K562 (cell line): Measurements from ENCODE around the gene TTBK1. TPM values are rescaled to one million over a fixed set of nuclear protein-coding genes. Genes with fewer than 3 reads are reported as not detected.

Source experiments
- ATAC-seq: fragments of 200-7000 bp; cut with Tn5 transposase; 3 replicates; pipeline ENCODE4 v1.9.1; 2020; ENCODE audit warnings: moderate library complexity
- BruUV-seq: library from RNA; stranded (reverse); fragments of 400-500 nt; replicated peaks from 2 replicates; lab custom pipeline; 2021; lab: Mats Ljungman, UMichigan
- CTCF ChIA-PET: fragments of 300-600 bp; formaldehyde crosslinking; extraction: SDS; loops from one replicate; lab custom pipeline; 2021; ENCODE audit warnings: low intra/inter-chr PET ratio; lab: Yijun Ruan, JAX
- POLR2A ChIA-PET: fragments of 300-600, 350-650 bp; sonication (Branson Sonifier 250); formaldehyde crosslinking; extraction: SDS; loops from one replicate; lab custom pipeline; 2021; ENCODE audit warnings: antibody characterized with exemption, inconsistent platforms; lab: Yijun Ruan, JAX
- DNase-seq, 4 experiments: peaks; one replicate each; pipeline versions ENCODE4 v3.0.0 to v3.0.0-alpha.2; 2011 to 2018; ENCODE audit warnings: low spot score in 3 of 4, mixed read lengths in 3 of 4; ENCODE audit errors: extremely low read depth in 1 of 4
- FAIRE-seq: peaks from 2 replicates; lab custom pipeline; 2011; peaks lifted over from hg19 to GRCh38; lab: Jason Lieb, UNC
- H2AFZ ChIP-seq: 2 replicates; pipeline ENCODE4 v1.6.0; 2011; ENCODE audit warnings: low read depth, low read length, control low read depth, inconsistent platforms
- H3K27ac ChIP-seq: fragments of 200-600 bp; 3 replicates; pipeline ENCODE4 v1.8.0; 2011; ENCODE audit warnings: low read depth, mild to moderate bottlenecking, control low read depth, inconsistent platforms, low read length, moderate library complexity, mixed read lengths; ENCODE audit errors: extremely low read depth
- H3K27me3 ChIP-seq, 2 experiments: fragments of 300-600 bp in 1 of 2; 2 replicates in 1 of 2; 3 replicates in 1 of 2; pipeline versions ENCODE4 v1.6.0 to v1.8.0; 2011; ENCODE audit warnings: inconsistent platforms in 2 of 2, low read length in 2 of 2, mild to moderate bottlenecking in 1 of 2, mixed read lengths in 1 of 2, moderate library complexity in 1 of 2; ENCODE audit not compliant: control insufficient read depth in 2 of 2, insufficient read depth in 2 of 2
- H3K36me3 ChIP-seq: fragments of 300-600 bp; 3 replicates; pipeline ENCODE4 v1.8.0; 2011; ENCODE audit warnings: mild to moderate bottlenecking, low read length, inconsistent platforms; ENCODE audit not compliant: control insufficient read depth, insufficient read depth
- H3K4me1 ChIP-seq, 2 experiments: fragments of 200-600 bp in 1 of 2; replicated peaks in 1 of 2; 2 replicates in 1 of 2; 3 replicates in 1 of 2; pipeline versions ENCODE4 v1.5.1 to v1.8.0; 2011; ENCODE audit warnings: inconsistent platforms in 2 of 2, low read length in 2 of 2, mild to moderate bottlenecking in 1 of 2, mixed read lengths in 1 of 2, moderate library complexity in 1 of 2; ENCODE audit not compliant: control insufficient read depth in 2 of 2, insufficient read depth in 2 of 2
- H3K4me2 ChIP-seq: 2 replicates; pipeline ENCODE4 v1.6.1; 2011; ENCODE audit warnings: low read length, control low read depth, inconsistent platforms, mixed read lengths; ENCODE audit not compliant: insufficient read depth
- H3K4me3 ChIP-seq: fragments of 200-600 bp; sonication (generic), shearing (Covaris generic); 2 replicates; pipeline ENCODE4 v1.5.1; 2016; ENCODE audit warnings: control low read depth, inconsistent platforms
- H3K79me2 ChIP-seq: fragments of 200-600 bp; 3 replicates; pipeline ENCODE4 v1.8.0; 2011; ENCODE audit warnings: low read length, inconsistent platforms; ENCODE audit not compliant: control insufficient read depth, insufficient read depth
- H3K9ac ChIP-seq, 2 experiments: 2 replicates each; pipeline versions ENCODE4 v1.6.0 to v1.6.1; 2011; ENCODE audit warnings: low read depth in 2 of 2, low read length in 2 of 2, control low read depth in 1 of 2, inconsistent platforms in 1 of 2, mild to moderate bottlenecking in 1 of 2, mixed read lengths in 1 of 2; ENCODE audit not compliant: insufficient read depth in 1 of 2
- H3K9me1 ChIP-seq: one replicate; pipeline ENCODE4 v1.6.0; 2011; ENCODE audit warnings: inconsistent platforms, mild to moderate bottlenecking, low read length, moderate library complexity; ENCODE audit not compliant: control insufficient read depth, insufficient read depth
- H3K9me3 ChIP-seq: replicated peaks from 2 replicates; pipeline ENCODE4 v1.5.1; 2011; ENCODE audit warnings: low read depth, low read length, inconsistent platforms; ENCODE audit not compliant: control insufficient read depth, insufficient read depth
- H4K20me1 ChIP-seq: replicated peaks from 2 replicates; pipeline ENCODE4 v1.6.1; 2011; ENCODE audit warnings: low read length, inconsistent platforms, mixed read lengths; ENCODE audit not compliant: control insufficient read depth, insufficient read depth
- CBFB ChIP-seq: sonication (generic); formaldehyde crosslinking; IDR thresholded peaks from 2 replicates; pipeline ENCODE4 v1.4.0; 2020; ENCODE audit warnings: mild to moderate bottlenecking, missing genetic modification reagents
- HSF4 ChIP-seq: fragments of 250-450 bp; sonication (Bioruptor Pico); IDR thresholded peaks from 2 replicates; pipeline ENCODE4 v2.1.2; 2022; ENCODE audit warnings: mild to moderate bottlenecking, moderate library complexity, borderline replicate concordance
- NFIC ChIP-seq: fragments of 450-650 bp; IDR thresholded peaks from 2 replicates; pipeline ENCODE4 v1.6.1; 2017; ENCODE audit warnings: mild to moderate bottlenecking, inconsistent platforms
- POLR2H ChIP-seq: IDR thresholded peaks from 2 replicates; pipeline ENCODE4 v1.6.1; 2016; ENCODE audit warnings: missing genetic modification characterization, low read depth, mild to moderate bottlenecking, control low read depth, missing compliant biosample characterization, moderate library complexity
- SRSF7 ChIP-seq: fragments of 200-400 bp; formaldehyde crosslinking; optimal IDR thresholded peaks from 2 replicates; pipeline ENCODE3; 2017; ENCODE audit warnings: mild to moderate bottlenecking, low read depth, low read length
- USF1 ChIP-seq: sonication (generic); formaldehyde crosslinking; IDR thresholded peaks from 2 replicates; pipeline ENCODE4 v1.9.0; 2022; ENCODE audit warnings: mild to moderate bottlenecking, missing genetic modification reagents
- YY1 ChIP-seq, 3 experiments: IDR thresholded peaks; 2 replicates each; pipeline ENCODE4 v1.6.1; 2011; ENCODE audit warnings: low read length in 2 of 3, mild to moderate bottlenecking in 2 of 3, moderate library complexity in 2 of 3, borderline replicate concordance in 1 of 3, control low read depth in 1 of 3, low read depth in 1 of 3; ENCODE audit not compliant: insufficient read depth in 3 of 3, insufficient replicate concordance in 2 of 3, control insufficient read depth in 1 of 3, insufficient read length in 1 of 3; ENCODE audit errors: extremely low read depth in 1 of 3
- ZBTB7A ChIP-seq: IDR thresholded peaks from 2 replicates; pipeline ENCODE4 v1.6.1; 2011; ENCODE audit warnings: low read depth, mild to moderate bottlenecking, low read length, moderate library complexity, borderline replicate concordance; ENCODE audit not compliant: control insufficient read depth
- ZNF12 ChIP-seq: sonication (generic); formaldehyde crosslinking; IDR thresholded peaks from 2 replicates; pipeline ENCODE4 v1.4.0; 2020; ENCODE audit warnings: mild to moderate bottlenecking, missing genetic modification reagents
- ZNF316 ChIP-seq: fragments of 450-650 bp; IDR thresholded peaks from 2 replicates; pipeline ENCODE4 v1.6.1; 2016
- WGBS: fragments of 100-300 bp; shearing (Covaris generic); methylation state at CpG from one replicate; pipeline ENCODE4 v1.1.6; 2016; ENCODE audit warnings: low coverage, mixed read lengths; ENCODE audit not compliant: insufficient coverage; ENCODE audit errors: missing lambda C conversion rate; 5-methylcytosine and 5-hydroxymethylcytosine counted together
- in situ Hi-C: fragments of 300-500 bp; cut with MboI; formaldehyde crosslinking; loops from 4 replicates; pipeline ENCODE4 v1.15.0; 2018; ENCODE audit warnings: inconsistent platforms, mixed read lengths
- intact Hi-C: fragments of 100-400 bp; cut with micrococcal nuclease; formaldehyde crosslinking; loops from 2 replicates; pipeline ENCODE4 v1.14.2; 2022
- polyA plus RNA-seq, 8 experiments: library from polyadenylated mRNA; depleted of rRNA in 4 of 8; stranded (reverse) in 5 of 8; unstranded in 3 of 8; fragments of >200 nt; fragmentation: Nextera tagmentation in 2 of 8; fragmentation: Illumina TruSeq in 1 of 8; extraction: Ambion mirVana in 2 of 8; extraction: Trizol in 1 of 8; gene quantifications; 2 replicates each; pipeline versions ENCODE4 v1.2.1 to v1.2.3, GENCODE V29; 2011 to 2014; ENCODE audit warnings: inconsistent platforms in 1 of 8, missing spikeins in 1 of 8
- total RNA-seq, 7 experiments: library from RNA; depleted of rRNA in 6 of 7; stranded (reverse); fragments of >200 nt in 6 of 7; fragmentation: Illumina TruSeq in 2 of 7; extraction: Trizol in 2 of 7; gene quantifications; 2 replicates each; pipeline versions ENCODE4 v1.2.1 to v1.2.3, GENCODE V29; 2011 to 2021; ENCODE audit warnings: low replicate concordance in 1 of 7
- TF ChIP-seq, protein P1 (sequence below): sonication (generic); formaldehyde crosslinking; IDR thresholded peaks from 2 replicates; pipeline ENCODE4 v1.8.0; 2022; ENCODE audit warnings: mild to moderate bottlenecking, low read depth, missing genetic modification reagents

TTBK1 gene
- total and polyA plus RNA-seq, 9 of the 15 experiments (the other 6 are each of a cell fraction or from before 2014, with no cell fraction given): not detected

DNA sequence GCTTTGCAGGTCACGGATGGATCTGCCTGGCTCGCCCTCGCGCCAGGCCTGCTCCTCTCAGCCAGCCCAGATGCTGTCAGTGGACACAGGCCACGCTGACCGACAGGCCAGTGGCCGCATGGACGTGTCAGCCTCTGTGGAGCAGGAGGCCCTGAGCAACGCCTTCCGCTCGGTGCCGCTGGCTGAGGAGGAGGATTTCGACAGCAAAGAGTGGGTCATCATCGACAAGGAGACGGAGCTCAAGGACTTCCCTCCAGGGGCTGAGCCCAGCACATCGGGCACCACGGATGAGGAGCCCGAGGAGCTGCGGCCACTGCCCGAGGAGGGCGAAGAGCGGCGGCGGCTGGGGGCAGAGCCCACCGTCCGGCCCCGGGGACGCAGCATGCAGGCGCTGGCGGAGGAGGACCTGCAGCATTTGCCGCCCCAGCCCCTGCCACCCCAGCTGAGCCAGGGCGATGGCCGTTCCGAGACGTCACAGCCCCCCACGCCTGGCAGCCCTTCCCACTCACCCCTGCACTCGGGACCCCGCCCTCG, 19.6 kb downstream of the TTBK1 start:
- peaks cover 4% of the 10 kb centered on the region; the same call in 1 of the 2 replicates for H4K20me1 ChIP-seq
- H3K4me1 ChIP-seq: peaks cover 9 to 33% of the 10 kb centered on the region in 2 experiments
- ChIA-PET POLR2A (interaction anchor here (0.6 to 1.6 kb wide), 5 partner anchors 9 to 279 kb away, joined by 3 to 7 read pairs (median 4); partner anchors contain the start of gene PPP2R5D), CTCF (interaction anchor here (0.7 to 1.7 kb wide), 6 partner anchors 68 to 244 kb away, joined by 3 to 11 read pairs (median 4); no protein-coding TSS in a partner anchor)
- H3K9ac ChIP-seq: peak overlapping the region in 1 of 2 experiments; percentile 56; a peak in 1 of 4 replicates
- no peaks in the 10 kb centered on the region for H3K79me2 ChIP-seq
- intact Hi-C loops: loop anchor here (1.0 to 10.0 kb wide), 5 partner anchors 71 to 812 kb away; no protein-coding TSS in a partner anchor
- no peaks in the 10 kb centered on the region for H3K9me3 ChIP-seq
- H3K4me2 ChIP-seq: no peak overlapping the region
- in situ Hi-C loops: loop anchor here (5.0 kb wide), 1 partner anchor 229 kb away; no protein-coding TSS in a partner anchor
- TF ChIP-seq, protein P1, sequence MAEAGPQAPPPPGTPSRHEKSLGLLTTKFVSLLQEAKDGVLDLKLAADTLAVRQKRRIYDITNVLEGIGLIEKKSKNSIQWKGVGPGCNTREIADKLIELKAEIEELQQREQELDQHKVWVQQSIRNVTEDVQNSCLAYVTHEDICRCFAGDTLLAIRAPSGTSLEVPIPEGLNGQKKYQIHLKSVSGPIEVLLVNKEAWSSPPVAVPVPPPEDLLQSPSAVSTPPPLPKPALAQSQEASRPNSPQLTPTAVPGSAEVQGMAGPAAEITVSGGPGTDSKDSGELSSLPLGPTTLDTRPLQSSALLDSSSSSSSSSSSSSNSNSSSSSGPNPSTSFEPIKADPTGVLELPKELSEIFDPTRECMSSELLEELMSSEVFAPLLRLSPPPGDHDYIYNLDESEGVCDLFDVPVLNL (CRISPR knock-in tag): 0 out of 2 replicates have a peak, but pooled peaks have one; percentile 38
- 0 out of 2 replicates have a peak, but pooled peaks have one; percentile 2 for TF ChIP-seq ZBTB7A
- TF ChIP-seq CBFB (CRISPR knock-in tag): 0 out of 2 replicates have a peak, but pooled peaks have one; percentile 49
- TF ChIP-seq NFIC: no peak
- no peak for TF ChIP-seq HSF4 (CRISPR knock-in tag)
- no peak for TF ChIP-seq ZNF316
- 0 out of 2 replicates have a peak, but pooled peaks have one; percentile 2 for TF ChIP-seq USF1 (CRISPR knock-in tag)
- TF ChIP-seq ZNF12 (CRISPR knock-in tag): no peak
- TF ChIP-seq SRSF7: no peak
- TF ChIP-seq YY1 (IDR thresholded peaks at IDR 0.05; ENCODE audit: borderline replicate concordance in 1 of 3, control insufficient read depth in 1 of 3, extremely low read depth in 1 of 3, insufficient read depth in 3 of 3, insufficient read length in 1 of 3, insufficient replicate concordance in 2 of 3, low read depth in 1 of 3, low read length in 2 of 3): no peak
- no peak for TF ChIP-seq POLR2H
- ATAC-seq: no peak
- H3K4me3 ChIP-seq: no peak overlapping the region
- no peak for FAIRE-seq
- H3K27me3 ChIP-seq: peaks cover 6 to 21% of the 10 kb centered on the region in 2 experiments; a peak in 4 of 5 replicates
- 44% methylated on average over 34 of the region's 39 CpGs for WGBS
- H3K9me1 ChIP-seq: no peaks in the 10 kb centered on the region
- no peak for DNase-seq
- no peaks in the 10 kb centered on the region for H3K36me3 ChIP-seq
- no peak overlapping the region for H2AFZ ChIP-seq
- no peak overlapping the region for H3K27ac ChIP-seq
- no TSS peak for BruUV-seq
